Large intestine (tissue), 3 donors: Measurements from ENCODE around the gene GBA2. TPM values are rescaled to one million over a fixed set of nuclear protein-coding genes. Genes with fewer than 3 reads are reported as not detected.

Experiments used
- DNase-seq, 2 donors: peaks; one replicate each; pipeline versions ENCODE4 v3.0.0 to v3.0.0-alpha.2; 2013
- H3K27ac ChIP-seq: one replicate; pipeline ENCODE4 v1.5.1; 2013; ENCODE audit warnings: low read length
- H3K27me3 ChIP-seq: 2 replicates; pipeline ENCODE4 v1.6.1; 2013; ENCODE audit warnings: low read length; ENCODE audit not compliant: control insufficient read depth, insufficient read depth
- H3K36me3 ChIP-seq: 2 replicates; pipeline ENCODE4 v1.6.1; 2013; ENCODE audit warnings: low read length; ENCODE audit not compliant: control insufficient read depth, insufficient read depth
- H3K4me1 ChIP-seq: one replicate; pipeline ENCODE4 v1.6.1; 2013; ENCODE audit warnings: low read length; ENCODE audit not compliant: control insufficient read depth, insufficient read depth
- H3K4me3 ChIP-seq: one replicate; pipeline ENCODE4 v1.5.1; 2013; ENCODE audit warnings: low read length
- H3K9me3 ChIP-seq: one replicate; pipeline ENCODE4 v1.6.1; 2013; ENCODE audit warnings: mild to moderate bottlenecking, low read depth, low read length, moderate library complexity; ENCODE audit not compliant: control insufficient read depth
- WGBS: methylation state at CpG from one replicate; pipeline ENCODE4 v1.1.5; 2013; ENCODE audit warnings: low lambda C conversion rate; ENCODE audit not compliant: insufficient coverage; 5-methylcytosine and 5-hydroxymethylcytosine counted together
- polyA plus RNA-seq: library from polyadenylated mRNA; unstranded; fragments of 120-200 nt; gene quantifications from one replicate; pipeline ENCODE4 v1.2.1, GENCODE V29; 2013

Gene GBA2
- polyA plus RNA-seq, 1 donor: 127 TPM

GRCh38 chr9:35718721-35719511 is 30.1 kb downstream of the GBA2 start:
- H3K27me3 ChIP-seq: no peaks in the 10 kb centered on the region
- no peak overlapping the region for H3K4me3 ChIP-seq
- no peaks in the 10 kb centered on the region for H3K4me1 ChIP-seq
- no peak for DNase-seq
- WGBS: 90% methylated on average over 2 of the region's 15 CpGs
- H3K27ac ChIP-seq: no peak overlapping the region
- H3K9me3 ChIP-seq: no peaks in the 10 kb centered on the region
- peaks cover 95% of the 10 kb centered on the region for H3K36me3 ChIP-seq

- H3K36me3 ChIP-seq: peaks cover 97% of the 10 kb centered on the region
- no peaks in the 10 kb centered on the region for H3K9me3 ChIP-seq
- H3K27ac ChIP-seq: no peak overlapping the region
- no peak overlapping the region for H3K4me3 ChIP-seq
- no peaks in the 10 kb centered on the region for H3K27me3 ChIP-seq
- no CpG with 5 or more reads among the region's 14 CpGs for WGBS
- H3K4me1 ChIP-seq: no peaks in the 10 kb centered on the region
- DNase-seq: no peak
Measured at GRCh38 chr9:35717132-35717870, 31.7 kb downstream of the GBA2 start.

GRCh38 chr9:35716230-35716629 is 32.8 kb downstream of the GBA2 start:
- Histone ChIP-seq H3K4me3 (no peak overlapping the region), H3K4me1 (no peaks in the 10 kb centered on the region), H3K27me3 (no peaks in the 10 kb centered on the region), H3K27ac (no peak overlapping the region), H3K9me3 (no peaks in the 10 kb centered on the region), H3K36me3 (peaks cover 97% of the 10 kb centered on the region)
- DNase-seq: no peak
- WGBS: no CpG with 5 or more reads among the region's 4 CpGs

GRCh38 chr9:35714579-35715252 is 34.3 kb downstream of the GBA2 start:
- Histone ChIP-seq H3K4me1 (no peaks in the 10 kb centered on the region), H3K36me3 (peaks cover 96% of the 10 kb centered on the region), H3K9me3 (no peaks in the 10 kb centered on the region), H3K4me3 (no peak overlapping the region), H3K27ac (no peak overlapping the region), H3K27me3 (no peaks in the 10 kb centered on the region)
- no CpG with 5 or more reads among the region's 13 CpGs for WGBS
- no peak for DNase-seq

- no CpG with 5 or more reads among the region's 6 CpGs for WGBS
Measured at GRCh38 chr9:35714123-35714522, 34.9 kb downstream of the GBA2 start.

GRCh38 chr9:35713578-35713977 is 35.5 kb downstream of the GBA2 start:
- no peaks in the 10 kb centered on the region for H3K9me3 ChIP-seq
- no peak for DNase-seq
- H3K27me3 ChIP-seq: no peaks in the 10 kb centered on the region
- H3K4me1 ChIP-seq: no peaks in the 10 kb centered on the region
- H3K4me3 ChIP-seq: no peak overlapping the region
- 90% methylated on average over 3 of the region's 3 CpGs for WGBS
- H3K27ac ChIP-seq: no peak overlapping the region
- peaks cover 92% of the 10 kb centered on the region for H3K36me3 ChIP-seq

More at GRCh38 chr9:35714123-35714522, 34.9 kb downstream of the GBA2 start:
- H3K27ac ChIP-seq: no peak overlapping the region
- no peak for DNase-seq
- H3K4me3 ChIP-seq: no peak overlapping the region
- H3K36me3 ChIP-seq: peaks cover 92% of the 10 kb centered on the region
- no peaks in the 10 kb centered on the region for H3K27me3 ChIP-seq
- no peaks in the 10 kb centered on the region for H3K4me1 ChIP-seq
- H3K9me3 ChIP-seq: no peaks in the 10 kb centered on the region

GRCh38 chr9:35712762-35713400 is 36.1 kb downstream of the GBA2 start:
- H3K4me3 ChIP-seq: no peak overlapping the region
- H3K27ac ChIP-seq: no peak overlapping the region
- H3K9me3 ChIP-seq: no peaks in the 10 kb centered on the region
- no peak for DNase-seq
- H3K27me3 ChIP-seq: no peaks in the 10 kb centered on the region
- no peaks in the 10 kb centered on the region for H3K4me1 ChIP-seq
- H3K36me3 ChIP-seq: peaks cover 90% of the 10 kb centered on the region
- no CpG with 5 or more reads among the region's 11 CpGs for WGBS

GRCh38 chr9:35711501-35712428 is 37.3 kb downstream of the GBA2 start:
- Histone ChIP-seq H3K27ac (no peak overlapping the region), H3K36me3 (peaks cover 90% of the 10 kb centered on the region), H3K4me3 (no peak overlapping the region), H3K27me3 (no peaks in the 10 kb centered on the region), H3K9me3 (no peaks in the 10 kb centered on the region), H3K4me1 (no peaks in the 10 kb centered on the region)
- no CpG with 5 or more reads among the region's 21 CpGs for WGBS
- DNase-seq: no peak

GRCh38 chr9:35710818-35711500 is 38.1 kb downstream of the GBA2 start:
- no peaks in the 10 kb centered on the region for H3K9me3 ChIP-seq
- no peaks in the 10 kb centered on the region for H3K27me3 ChIP-seq
- no peak overlapping the region for H3K27ac ChIP-seq
- no peak overlapping the region for H3K4me3 ChIP-seq
- no CpG with 5 or more reads among the region's 7 CpGs for WGBS
- H3K4me1 ChIP-seq: no peaks in the 10 kb centered on the region
- peaks cover 90% of the 10 kb centered on the region for H3K36me3 ChIP-seq
- DNase-seq: no peak
